ENCODE data around the gene MAPK6.

GRCh38 chr15:52104532-52105004 is 85.5 kb downstream of the MAPK6 start:
- no peak for TF ChIP-seq EZH2 (IDR thresholded peaks at IDR 0.05; ENCODE audit: borderline replicate concordance, low read depth, low read length, poor library complexity, severe bottlenecking)
- no peak for TF ChIP-seq CTCF (conservative IDR thresholded peaks at IDR 0.05; ENCODE audit: low read depth, low read length)
